ENCODE measurements around the gene BCL7A. TPM values are rescaled to one million over a fixed set of nuclear protein-coding genes. Genes with fewer than 3 reads are reported as not detected.

The BCL7A gene
- polyA plus RNA-seq (2012; ENCODE audit: insufficient read depth, insufficient read length, low read depth) = 49.6 TPM

GRCh38 chr12:122021822-122022392 lies at the start of gene BCL7A:
TSS of gene BCL7A (plus strand) at chr12:122021884. CDS start at chr12:122022092, 208 bp downstream.
- peak; percentile 80 for DNase-seq
- TF ChIP-seq, protein P1, sequence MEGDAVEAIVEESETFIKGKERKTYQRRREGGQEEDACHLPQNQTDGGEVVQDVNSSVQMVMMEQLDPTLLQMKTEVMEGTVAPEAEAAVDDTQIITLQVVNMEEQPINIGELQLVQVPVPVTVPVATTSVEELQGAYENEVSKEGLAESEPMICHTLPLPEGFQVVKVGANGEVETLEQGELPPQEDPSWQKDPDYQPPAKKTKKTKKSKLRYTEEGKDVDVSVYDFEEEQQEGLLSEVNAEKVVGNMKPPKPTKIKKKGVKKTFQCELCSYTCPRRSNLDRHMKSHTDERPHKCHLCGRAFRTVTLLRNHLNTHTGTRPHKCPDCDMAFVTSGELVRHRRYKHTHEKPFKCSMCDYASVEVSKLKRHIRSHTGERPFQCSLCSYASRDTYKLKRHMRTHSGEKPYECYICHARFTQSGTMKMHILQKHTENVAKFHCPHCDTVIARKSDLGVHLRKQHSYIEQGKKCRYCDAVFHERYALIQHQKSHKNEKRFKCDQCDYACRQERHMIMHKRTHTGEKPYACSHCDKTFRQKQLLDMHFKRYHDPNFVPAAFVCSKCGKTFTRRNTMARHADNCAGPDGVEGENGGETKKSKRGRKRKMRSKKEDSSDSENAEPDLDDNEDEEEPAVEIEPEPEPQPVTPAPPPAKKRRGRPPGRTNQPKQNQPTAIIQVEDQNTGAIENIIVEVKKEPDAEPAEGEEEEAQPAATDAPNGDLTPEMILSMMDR (IDR thresholded peaks at IDR 0.05; ENCODE audit: low read depth, low read length) = no peak
- no peaks in the 10 kb centered on the region for H3K27me3 ChIP-seq
- H3K36me3 ChIP-seq = peaks cover 3% of the 10 kb centered on the region; the same call in 1 of the 2 replicates
- H3K4me3 ChIP-seq (ENCODE audit: low read depth, low read length) = peak within 1 kb of the TSS; percentile 71
- H3K4me1 ChIP-seq = no peaks in the 10 kb centered on the region
- no peaks in the 10 kb centered on the region for H3K9me3 ChIP-seq

DNA sequence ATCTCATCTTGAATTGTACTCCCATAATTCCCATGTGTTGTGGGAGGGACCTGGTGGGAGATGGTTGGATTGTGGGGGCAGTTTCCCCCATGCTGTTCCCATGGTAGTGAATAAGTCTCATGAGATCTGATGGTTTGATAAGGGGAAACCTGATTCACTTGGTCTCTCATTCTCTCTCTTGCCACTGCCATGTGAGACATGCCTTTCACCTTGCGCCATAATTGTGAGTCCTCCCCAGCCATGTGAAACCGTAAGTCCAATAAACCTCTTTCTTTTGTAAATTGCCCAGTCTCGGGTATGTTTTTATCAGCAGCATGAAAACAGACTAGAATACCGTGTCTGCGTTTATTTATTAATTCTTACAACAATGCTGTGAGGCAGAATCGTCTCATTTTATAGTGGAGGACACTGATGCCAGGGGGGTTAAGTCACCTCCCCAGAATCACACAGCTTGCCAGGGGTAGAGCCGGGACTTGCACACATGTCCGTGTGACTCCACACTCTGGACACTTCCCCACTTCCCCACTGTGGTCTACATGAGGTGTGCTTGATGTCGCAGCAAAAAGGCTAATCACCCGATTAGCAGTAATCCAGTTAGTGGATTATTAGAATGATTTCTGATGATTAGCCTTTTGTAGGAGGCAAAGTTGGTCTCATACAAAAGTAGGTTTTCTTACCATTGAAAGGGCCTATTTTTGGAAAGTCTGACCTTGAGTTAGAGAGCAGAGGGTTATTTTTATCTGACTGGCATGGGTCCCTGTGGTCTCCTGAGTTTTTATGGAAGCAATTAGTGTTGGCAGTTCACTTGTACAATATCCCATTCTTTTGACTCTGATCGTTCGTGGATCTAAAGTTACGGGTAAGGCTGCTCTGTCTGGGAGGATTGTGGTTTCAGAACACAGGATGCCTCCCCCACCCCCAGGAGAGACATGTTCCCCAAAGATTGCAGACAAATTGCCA lies 47.4 kb upstream of the BCL7A start:
- H3K27me3 ChIP-seq = no peaks in the 10 kb centered on the region
- DNase-seq = no peak
- no peak overlapping the region for H3K4me3 ChIP-seq (ENCODE audit: low read depth, low read length)
- H3K9me3 ChIP-seq = peaks cover 5% of the 10 kb centered on the region; the same call in 1 of the 2 replicates
- H3K36me3 ChIP-seq = no peaks in the 10 kb centered on the region
- TF ChIP-seq, protein P1 (IDR thresholded peaks at IDR 0.05; ENCODE audit: low read depth, low read length) = no peak
- no peaks in the 10 kb centered on the region for H3K4me1 ChIP-seq

GRCh38 chr12:121975021-121975420 lies 46.7 kb upstream of the BCL7A start:
- no peak for DNase-seq
- H3K27me3 ChIP-seq = no peaks in the 10 kb centered on the region

DNA sequence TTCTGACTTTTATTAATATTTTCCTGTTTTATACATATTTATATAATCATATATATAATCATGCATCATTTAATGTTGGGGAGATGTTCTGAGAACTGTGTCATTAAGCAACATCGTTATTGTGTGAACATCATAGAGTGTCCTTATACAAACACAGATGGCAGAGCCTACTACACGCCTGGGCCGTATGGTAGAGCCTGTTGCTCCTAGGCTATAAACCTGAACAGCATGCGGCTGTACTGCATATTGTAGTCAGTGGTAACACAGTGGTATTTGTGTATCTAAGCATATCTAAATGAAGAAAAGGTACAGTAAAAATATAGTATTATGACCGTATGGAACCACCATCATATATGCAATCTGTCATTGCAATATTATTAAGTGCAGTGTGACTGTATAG lies 44.7 kb upstream of the BCL7A start:
- Histone ChIP-seq H3K9me3 (peaks cover 5% of the 10 kb centered on the region; the same call in 1 of the 2 replicates), H3K27me3 (no peaks in the 10 kb centered on the region), H3K4me1 (no peaks in the 10 kb centered on the region), H3K4me3 (ENCODE audit: low read depth, low read length) (no peak overlapping the region), H3K36me3 (no peaks in the 10 kb centered on the region)
- DNase-seq = no peak
- TF ChIP-seq, protein P1 (IDR thresholded peaks at IDR 0.05; ENCODE audit: low read depth, low read length) = no peak

More at GRCh38 chr12:121975021-121975420, 46.7 kb upstream of the BCL7A start:
- TF ChIP-seq, protein P1 (IDR thresholded peaks at IDR 0.05; ENCODE audit: low read depth, low read length) = no peak
- peaks cover 5% of the 10 kb centered on the region; the same call in 1 of the 2 replicates for H3K9me3 ChIP-seq
- H3K36me3 ChIP-seq = no peaks in the 10 kb centered on the region
- H3K4me3 ChIP-seq (ENCODE audit: low read depth, low read length) = no peak overlapping the region
- H3K4me1 ChIP-seq = no peaks in the 10 kb centered on the region

- no peak for DNase-seq
- Histone ChIP-seq H3K4me3 (ENCODE audit: low read depth, low read length) (no peak overlapping the region), H3K4me1 (no peaks in the 10 kb centered on the region), H3K27me3 (no peaks in the 10 kb centered on the region), H3K36me3 (no peaks in the 10 kb centered on the region), H3K9me3 (no peaks in the 10 kb centered on the region)
- TF ChIP-seq, protein P1 (IDR thresholded peaks at IDR 0.05; ENCODE audit: low read depth, low read length) = no peak
These were observed 41.3 kb upstream of the BCL7A start for GRCh38 chr12:121980191-121980891.

Data from BE2C (cell line).